HG03139 (cell line): ENCODE measurements around the gene SERPINA1.
"Not testable (repeated sequence)": the region's sequence is repeated elsewhere in the genome, so short reads cannot be mapped to it uniquely, and the experiment has no call there.

Experiments used
- ATAC-seq: cut with Tn5 transposase; IDR thresholded peaks from one replicate; pipeline ENCODE4 v1.9.1; 2021; ENCODE audit not compliant: unreplicated experiment

The SERPINA1 gene

DNA sequence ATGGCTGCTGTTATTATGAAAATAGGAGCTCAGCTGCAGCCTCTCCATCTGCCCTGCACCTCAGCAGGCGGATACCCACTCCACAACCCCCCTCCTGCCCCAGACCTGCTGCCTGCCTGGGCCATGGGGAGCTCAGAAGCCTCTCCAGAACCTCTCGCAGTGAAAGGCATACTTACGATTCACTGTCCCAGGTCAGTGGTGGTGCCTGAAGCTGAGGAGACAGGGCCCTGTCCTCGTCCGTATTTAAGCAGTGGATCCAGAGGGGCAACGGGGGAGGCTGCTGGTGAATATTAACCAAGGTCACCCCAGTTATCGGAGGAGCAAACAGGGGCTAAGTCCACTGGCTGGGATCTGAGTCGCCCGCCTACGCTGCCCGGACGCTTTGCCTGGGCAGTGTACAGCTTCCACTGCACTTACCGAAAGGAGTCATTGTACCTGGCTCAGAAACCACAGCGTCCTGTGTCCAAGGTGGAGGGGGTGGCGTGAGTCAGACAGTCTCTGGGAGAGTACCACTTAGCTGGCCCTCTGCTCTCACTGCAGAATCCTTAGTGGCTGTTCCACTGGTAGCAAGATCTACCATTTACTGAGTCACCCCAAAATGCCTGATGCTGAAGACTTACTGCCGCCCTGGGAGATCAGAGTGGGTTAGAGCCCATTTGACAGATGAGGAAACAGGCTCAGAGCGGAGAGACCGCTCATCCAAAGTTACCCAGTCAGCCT, at the start of gene SERPINA1:
TSS of gene SERPINA1 (minus strand) at position 219 of the 720 bp plus-strand sequence. CDS start 5,365 bp downstream, outside the sequence.
- ATAC-seq, result no peak

DNA sequence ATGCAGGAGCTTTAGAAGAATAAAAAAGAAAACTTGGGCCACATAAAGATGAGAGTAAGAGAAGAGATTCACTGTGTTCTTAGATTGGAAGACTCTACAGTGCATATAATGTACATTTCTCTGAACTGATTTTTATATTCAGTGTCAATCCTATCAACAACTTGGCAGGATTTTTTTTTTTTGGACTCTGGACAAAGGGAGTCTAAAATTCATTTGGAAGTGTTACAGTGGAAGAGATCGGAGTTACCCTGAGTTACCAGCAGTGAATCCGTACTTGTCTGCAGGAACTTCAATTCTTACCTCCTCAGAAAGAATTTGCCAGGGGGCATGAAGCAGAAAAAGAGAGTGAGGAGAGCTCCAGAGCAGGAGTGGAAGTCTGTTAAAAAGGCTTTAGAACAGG, 40.2 kb upstream of the SERPINA1 start:
- ATAC-seq, result no peak

DNA sequence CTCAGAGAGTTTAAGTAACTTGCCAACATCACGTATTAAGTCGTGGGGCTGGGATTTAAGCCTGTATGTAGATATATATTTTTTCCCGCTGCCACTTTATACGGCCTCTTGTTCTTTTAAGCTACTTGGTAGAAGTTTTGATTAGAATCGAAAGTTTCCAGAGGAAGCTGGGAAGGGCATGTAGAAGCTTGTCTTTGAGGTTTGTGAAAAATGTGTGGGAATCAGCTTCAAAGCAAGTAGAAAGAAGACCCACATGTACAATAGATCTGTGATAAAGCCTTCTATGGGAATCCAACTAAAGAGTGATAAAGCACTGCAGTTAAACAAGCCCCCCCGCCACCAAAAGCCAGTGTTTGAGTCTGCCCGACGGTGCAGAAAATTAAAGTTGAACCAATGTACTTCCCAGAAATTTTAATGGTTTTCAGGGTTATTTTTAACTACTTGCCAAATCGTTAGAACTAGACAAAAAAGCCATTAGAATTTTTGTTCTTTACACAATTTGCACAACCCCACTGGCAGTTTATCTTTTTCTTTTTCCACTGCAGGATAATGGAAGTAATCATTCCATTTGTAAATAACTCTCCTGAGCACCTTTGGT, 38.7 kb upstream of the SERPINA1 start:
- ATAC-seq, result no peak

DNA sequence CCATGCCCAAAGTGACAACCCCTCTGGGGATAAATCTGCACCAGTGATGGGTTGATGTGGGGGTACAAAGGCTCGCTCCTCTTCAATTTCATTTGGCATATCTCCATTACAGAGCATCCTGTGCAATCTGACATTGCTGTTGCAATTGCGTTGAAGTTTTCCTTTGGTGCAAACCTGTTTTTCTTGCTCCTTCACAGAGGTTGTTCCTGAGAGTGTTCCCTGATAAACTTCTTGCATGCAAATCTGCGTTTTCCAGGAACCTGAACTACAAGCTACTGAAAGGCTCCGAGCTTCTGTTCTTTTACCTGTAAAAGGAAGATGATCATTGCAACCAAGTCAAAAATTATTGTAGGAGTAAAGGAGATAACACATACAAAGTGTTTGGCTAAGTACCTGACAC, 38.1 kb upstream of the SERPINA1 start:
- no peak for ATAC-seq

DNA sequence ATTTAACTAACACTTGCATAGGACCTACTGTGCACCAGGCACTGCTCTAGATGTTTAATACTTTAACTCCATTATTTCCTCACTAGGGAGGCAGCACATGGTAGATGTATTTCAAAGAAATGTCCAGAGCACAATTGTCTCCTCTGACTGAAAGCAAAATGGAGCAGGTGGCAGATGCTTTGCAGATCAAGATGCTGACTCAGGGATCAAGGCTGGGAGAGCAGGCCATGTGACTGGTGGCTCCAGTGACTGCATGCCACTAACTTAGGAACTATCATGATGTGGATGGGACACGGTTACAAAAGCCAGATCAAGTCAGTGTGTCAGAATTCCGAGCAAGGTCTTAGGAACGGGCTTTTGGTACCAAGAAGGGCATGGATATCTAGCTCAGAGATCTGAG, 36.0 kb upstream of the SERPINA1 start:
- no peak for ATAC-seq

DNA sequence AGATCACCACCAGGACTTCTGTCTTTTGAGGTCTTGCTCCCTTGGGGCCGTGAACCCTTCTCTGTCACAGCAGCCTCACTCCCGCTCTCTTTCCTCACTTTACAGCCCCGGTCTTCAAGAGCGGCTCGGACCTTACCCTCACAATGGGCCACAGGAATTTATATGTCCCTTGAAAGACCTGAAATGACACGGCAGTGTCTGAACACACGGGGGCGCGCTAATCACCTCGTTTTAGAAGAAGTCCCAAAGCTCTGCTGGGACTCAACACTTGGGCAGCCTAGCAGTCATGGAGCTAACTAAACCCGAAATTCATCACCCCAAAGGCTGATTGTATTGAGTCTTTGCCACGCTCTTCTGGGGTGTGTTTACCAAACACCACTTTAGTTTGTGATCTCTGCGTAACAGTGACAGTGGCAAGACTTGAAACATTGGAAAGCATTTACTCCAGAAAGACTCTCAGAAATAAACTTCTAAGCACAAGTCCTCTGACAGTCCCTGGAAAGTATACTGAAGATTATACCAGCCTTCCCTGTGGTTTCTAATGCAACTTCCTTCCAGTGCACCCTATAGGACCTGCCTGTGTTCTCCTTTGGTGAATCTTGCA, 35.2 kb upstream of the SERPINA1 start:
- no peak for ATAC-seq

DNA sequence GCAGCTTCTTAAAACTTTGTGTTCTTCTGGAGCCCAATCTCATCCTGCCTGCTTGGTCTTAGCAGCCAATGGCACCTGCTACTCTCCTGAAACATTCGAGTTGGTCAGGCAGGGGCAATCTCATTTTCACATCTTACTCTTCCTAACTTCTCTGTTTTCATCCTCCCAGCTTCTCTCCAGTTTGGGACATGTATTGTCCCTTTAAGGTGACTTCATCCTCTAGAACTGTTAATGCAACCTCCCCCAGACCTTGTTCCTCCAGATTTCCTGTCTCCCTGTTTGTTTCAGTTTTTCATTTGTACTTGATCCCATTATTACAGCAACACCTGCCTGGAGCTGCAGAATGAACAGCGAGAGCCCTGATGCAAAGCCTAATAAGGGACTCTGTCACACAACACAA, 32.9 kb upstream of the SERPINA1 start:
- ATAC-seq, result no peak

DNA sequence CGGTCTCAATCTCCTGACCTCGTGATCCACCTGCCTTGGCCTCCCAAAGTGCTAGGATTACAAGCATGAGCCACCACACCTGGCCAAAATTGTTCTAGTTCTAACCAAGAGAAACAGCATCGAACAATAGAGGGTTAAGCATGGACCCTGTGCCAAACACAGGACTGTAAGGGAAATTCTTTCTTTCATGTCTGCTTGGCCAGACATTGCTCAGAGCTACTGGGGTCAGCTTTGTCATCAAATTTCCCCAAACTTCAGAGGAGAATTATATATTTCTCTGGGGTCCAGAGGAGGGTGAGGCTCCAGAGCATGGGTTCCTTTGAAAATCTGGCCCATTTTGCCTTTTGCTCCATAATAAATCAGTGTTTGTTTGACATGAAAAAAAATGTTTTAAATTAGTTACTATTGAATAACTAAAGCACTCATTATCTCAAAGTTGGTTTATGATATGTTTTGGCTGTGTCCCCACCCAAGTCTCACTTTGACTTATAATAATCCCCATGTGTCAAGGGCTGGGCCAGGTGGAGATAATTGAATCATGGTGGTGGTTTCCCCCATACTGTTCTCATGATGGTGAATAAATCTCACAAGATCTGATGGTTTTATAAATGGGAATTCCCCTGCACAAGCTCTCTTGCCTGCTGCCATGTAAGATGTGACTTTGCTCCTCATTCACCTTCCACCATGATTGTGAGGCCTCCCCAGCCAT, 29.2 kb upstream of the SERPINA1 start:
- not testable (repeated sequence) for ATAC-seq

DNA sequence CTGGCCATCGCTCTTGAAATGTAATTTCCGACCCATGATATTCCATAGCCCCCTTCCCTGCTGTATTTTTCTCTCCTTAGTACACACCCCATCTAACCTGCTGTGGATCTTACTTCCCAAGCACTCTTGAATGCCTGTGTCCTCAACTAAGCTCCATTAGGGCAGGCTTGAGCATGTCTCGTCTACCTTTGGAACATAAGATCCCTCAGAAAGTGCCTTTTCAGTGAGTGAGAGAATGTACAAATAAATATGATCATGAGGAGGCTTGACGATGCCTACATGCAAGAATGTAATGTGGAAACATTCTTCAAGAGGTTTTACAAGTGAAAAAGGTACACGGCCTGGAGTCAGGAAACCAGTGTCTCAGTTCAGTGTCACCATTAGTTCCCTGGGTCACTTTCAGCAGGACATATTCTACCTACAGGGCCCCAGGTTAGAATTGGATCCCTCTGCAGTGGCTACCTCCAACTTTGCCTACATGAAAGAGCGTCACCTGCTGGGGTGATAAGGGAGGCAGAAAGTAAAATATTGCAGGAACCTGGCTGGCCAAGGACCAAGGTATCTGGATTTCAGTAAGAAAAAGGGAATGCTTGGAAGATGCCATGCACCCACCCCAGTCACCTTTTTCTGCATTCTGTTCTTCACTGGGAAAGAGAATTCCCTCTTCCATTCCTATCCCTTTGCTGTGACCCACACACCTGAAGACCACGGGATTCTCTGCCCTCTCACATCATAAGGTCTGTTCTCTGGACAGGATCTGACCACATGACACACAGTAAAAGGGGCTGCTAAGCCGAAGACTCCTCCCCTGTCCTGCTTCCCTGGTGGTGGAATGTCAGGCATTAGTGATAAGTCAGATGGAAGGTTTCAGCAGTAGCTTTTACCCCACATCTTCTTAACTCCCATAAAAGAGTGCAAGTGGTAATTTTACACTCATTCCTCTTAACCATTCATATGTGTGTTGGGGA, 24.6 kb upstream of the SERPINA1 start:
- no peak for ATAC-seq

DNA sequence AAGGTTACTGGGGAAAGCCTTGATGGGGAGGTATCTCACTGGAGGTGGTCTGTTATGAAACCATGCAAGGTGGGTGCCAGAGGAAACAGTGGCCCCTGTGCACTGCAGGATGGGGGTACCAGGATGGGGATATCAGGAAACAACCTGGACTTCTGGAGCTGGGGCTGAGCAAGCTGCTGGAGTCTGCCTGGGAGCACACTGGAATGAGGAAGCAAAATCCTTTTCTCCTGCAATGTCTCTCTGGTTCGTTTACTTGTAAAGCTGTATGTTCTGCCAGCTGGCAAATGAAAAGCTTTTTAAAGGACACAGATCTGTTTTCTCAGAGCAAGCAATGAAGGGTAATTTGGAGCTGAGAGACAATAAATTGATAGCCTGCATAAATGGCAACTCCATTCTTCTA, 23.2 kb upstream of the SERPINA1 start:
- no peak for ATAC-seq

DNA sequence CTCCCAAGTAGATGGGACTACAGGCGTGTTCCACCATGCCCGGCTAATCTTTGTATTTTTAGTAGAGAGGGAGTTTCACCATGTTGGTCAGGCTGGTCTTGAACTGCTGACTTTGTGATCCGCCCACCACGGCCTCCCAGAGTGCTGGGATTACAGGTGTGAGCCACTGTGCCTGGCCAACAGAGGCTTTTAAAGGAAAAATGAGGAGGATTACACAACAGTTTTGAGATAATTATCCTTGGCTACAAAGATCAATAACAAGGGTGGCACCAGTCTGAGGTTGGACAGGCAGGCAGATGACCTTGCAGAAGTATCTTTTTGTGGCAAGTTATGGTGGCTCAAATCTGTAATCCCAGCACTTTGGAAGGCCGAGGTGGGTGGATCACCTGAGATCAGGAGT, 21.0 kb upstream of the SERPINA1 start:
- ATAC-seq, result not testable (repeated sequence)

DNA sequence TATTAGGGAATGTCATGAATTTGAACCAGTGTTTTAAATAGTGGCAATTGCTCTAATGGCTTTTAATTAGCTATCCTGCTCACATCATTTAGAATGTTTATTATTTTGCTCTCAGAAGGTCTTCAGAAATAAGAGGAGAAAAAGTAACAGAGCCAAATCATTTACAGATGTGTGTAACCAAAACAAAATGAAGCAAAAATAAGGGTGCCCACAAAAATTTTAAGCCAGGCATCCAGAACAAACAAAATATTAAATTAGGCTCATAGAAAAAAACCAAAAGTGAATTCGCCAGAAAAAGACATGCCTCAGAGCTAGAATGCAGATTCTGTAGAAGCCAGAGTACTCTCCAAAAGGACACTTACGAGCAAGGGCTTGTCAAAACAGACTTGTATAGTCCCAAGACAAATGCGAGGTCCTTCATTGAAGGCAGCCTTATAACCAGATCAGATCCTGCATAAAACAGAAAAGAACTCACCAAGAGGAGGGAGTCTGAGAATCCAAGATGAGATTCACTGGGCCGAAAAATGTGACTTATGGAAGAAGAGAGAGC, 20.2 kb upstream of the SERPINA1 start:
- ATAC-seq, result no peak

DNA sequence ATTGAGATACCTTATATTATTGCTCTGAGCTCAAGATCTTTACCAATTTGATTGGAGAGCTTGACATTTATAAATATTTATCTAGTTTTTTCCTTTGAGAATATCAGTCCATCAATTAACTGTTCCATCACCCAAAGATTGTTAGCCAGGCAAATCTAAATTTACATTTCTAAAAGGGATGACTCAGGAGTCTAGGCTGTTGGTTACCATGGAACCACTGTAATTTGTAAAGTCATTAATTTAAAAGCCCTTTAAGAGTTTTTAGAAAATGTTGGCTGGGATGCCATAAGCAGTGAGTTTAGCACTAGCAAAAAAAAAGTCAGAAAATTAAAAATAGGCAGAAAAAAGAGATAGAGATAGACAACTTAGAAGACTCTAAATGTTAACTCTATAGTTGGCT, 19.5 kb upstream of the SERPINA1 start:
- ATAC-seq, result no peak

DNA sequence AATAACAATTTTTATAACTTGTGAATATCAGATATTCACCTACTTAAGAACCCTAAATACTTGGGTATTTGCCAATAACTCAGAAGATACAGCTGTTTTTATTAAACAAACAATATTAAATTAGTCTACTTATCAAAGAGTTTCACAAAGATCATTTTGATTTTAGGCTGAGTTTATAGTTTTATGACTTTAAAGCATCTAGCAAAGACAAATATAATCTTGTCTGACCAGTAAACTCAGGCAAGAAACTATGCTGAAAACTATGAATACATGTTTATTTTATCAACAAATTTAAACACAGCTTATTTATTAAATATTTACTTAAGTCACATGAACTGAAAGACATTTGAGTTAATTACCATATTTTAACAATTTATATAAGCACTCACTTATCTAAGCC, 18.5 kb upstream of the SERPINA1 start:
- no peak for ATAC-seq

DNA sequence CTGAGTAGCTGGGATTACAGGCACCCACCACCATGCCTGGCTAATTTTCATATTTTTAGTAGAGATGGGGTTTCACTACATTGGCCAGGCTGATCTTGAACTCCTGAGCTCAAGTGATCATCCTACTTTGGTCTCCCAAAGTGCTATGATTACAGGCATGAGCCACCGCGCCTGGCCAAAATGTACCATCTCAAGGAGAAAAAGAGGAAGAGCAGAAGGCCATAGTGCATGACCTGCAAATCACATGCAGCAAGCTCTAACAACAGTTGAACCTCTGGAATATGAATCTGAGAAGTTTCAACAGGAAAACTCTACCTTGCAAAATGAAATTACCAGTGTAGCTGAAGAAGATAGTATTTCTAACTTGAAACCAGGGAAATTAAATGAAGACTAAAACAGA, 17.1 kb upstream of the SERPINA1 start:
- ATAC-seq, result no peak

DNA sequence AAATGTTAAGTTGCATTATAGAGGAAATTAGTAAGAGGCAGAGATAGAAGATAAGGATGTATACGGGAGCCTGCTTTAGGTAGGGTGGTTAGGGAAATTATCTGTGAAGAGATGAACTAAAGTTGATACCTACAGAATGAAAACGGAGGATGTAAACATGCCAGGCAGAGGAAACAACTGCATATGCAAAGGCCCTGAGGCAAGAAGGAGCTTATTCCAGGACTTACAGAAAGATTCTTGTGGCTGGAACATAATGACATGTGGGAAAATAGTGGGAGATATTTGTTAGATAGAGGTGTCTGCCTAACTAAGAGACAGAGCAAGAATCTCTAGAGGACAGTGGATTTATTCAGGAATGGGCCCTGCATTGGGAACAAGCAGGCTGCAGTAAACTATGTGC, 16.2 kb upstream of the SERPINA1 start:
- ATAC-seq, result no peak

DNA sequence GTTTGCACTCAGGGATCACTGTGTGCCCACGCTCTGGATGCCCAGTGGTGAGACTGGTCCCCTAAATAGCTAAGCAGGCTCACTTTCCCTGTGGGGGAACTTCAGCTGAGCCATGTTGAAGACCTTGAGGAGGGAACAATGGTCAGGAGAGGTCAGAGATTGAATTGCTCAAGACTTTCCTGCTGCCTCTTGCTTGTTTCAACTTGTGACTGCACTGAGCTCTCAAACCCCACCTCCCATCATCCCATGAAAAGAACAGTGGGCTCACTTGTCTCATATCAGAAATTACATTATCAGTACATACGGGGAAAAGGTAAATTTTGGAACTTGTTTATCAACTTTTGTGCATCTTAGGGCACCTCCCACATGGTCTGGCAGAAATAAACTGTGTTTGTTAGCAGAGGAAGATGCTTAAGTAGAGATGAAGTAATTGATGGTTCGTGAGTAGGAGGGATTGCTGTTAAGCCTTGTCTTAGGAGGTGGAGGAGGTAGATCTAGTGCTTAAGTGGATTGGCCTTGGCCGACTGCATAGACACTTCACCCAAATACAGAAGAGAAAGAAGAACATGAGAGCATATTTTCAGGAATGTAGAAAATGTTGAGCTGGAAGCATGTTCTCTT, 15.0 kb upstream of the SERPINA1 start:
- ATAC-seq, result no peak

DNA sequence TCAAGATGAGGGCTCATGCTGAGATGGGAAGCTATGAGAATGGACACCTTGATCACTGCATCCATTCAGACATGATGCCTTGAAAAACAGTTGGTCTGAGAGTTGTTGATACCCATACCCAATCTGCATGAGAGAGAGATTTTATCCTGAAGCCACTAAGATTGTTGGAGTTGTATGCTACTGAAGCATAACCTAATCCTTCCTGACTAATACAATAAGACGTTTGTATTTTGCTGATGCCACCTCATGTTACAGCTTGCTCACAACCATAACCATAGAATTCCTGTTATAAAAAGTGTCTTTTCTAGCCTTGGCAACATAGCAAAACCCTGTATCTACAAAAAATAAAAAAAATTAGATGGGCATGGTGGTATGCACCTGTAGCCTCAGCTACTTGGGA, 12.7 kb upstream of the SERPINA1 start:
- ATAC-seq, result no peak

DNA sequence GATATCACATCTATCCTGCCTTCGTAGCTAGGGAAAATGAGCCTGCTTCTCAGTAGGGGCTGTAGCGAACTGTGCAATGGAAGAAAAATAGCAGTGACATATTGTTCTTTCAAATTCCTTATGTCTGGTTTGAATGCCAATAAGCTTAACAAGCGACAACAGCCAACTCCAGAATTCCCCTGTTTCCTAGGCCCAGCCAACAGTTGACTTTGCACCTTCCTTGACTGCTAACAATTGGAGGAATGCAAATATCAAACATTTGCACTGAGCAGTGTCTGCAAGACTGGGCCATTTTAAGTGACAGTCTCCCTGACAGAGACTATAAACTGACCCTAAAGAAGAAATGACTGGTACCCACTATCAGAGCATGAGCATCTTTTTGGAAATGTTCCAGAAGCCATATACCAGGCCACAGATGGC, 12.0 kb upstream of the SERPINA1 start:
- no peak for ATAC-seq

DNA sequence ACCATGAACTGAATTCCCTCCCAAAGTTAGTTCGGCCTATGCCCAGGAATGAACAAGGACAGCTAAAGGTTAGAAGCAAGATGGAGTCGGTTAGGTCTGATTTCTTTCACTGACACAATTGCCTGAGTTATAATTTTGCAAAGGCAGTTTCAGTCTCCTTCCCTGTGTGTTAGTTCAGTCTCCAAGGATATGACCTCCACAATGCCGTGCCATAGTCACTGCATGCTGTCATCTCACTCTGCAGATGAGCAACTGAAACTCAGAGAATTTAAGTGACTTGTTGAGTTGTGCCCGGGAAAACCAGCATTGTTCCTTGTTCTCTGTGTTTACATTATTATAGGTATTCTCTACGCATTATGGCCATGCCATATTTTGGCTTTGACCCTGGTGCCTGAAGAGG, 10.1 kb upstream of the SERPINA1 start:
- no peak for ATAC-seq
